ENCODE results near the gene COBLL1.
"Not testable (repeated sequence)": the region's sequence is repeated elsewhere in the genome, so short reads cannot be mapped to it uniquely, and the experiment has no call there.

Gene COBLL1

GRCh38 chr2:164841719-164842623 is at the start of gene COBLL1:
COBLL1 (minus strand) TSS chr2:164841823; CDS start chr2:164841196, 627 bp downstream.
- no peak for DNase-seq (ENCODE audit: low read depth)

GRCh38 chr2:164890544-164890943 is 48.9 kb upstream of the COBLL1 start:
- no peak for DNase-seq (ENCODE audit: low read depth)

- no peak for DNase-seq (ENCODE audit: low read depth)
Measured at GRCh38 chr2:164888592-164888991, 47.0 kb upstream of the COBLL1 start.

GRCh38 chr2:164887434-164888144 is 46.0 kb upstream of the COBLL1 start:
- DNase-seq (ENCODE audit: low read depth): no peak

- no peak for DNase-seq (ENCODE audit: low read depth)
Measured at GRCh38 chr2:164882276-164882675, 40.7 kb upstream of the COBLL1 start.

- DNase-seq (ENCODE audit: low read depth): no peak
Measured at GRCh38 chr2:164881524-164881923, 39.9 kb upstream of the COBLL1 start.

- no peak for DNase-seq (ENCODE audit: low read depth)
Measured at GRCh38 chr2:164879901-164880535, 38.4 kb upstream of the COBLL1 start.

GRCh38 chr2:164877927-164878326 is 36.3 kb upstream of the COBLL1 start:
- DNase-seq (ENCODE audit: low read depth): no peak

- no peak for DNase-seq (ENCODE audit: low read depth)
Measured at GRCh38 chr2:164877169-164877568, 35.5 kb upstream of the COBLL1 start.

- no peak for DNase-seq (ENCODE audit: low read depth)
Measured at GRCh38 chr2:164875334-164876205, 33.9 kb upstream of the COBLL1 start.

- no peak for DNase-seq (ENCODE audit: low read depth)
Measured at GRCh38 chr2:164873210-164873908, 31.7 kb upstream of the COBLL1 start.

GRCh38 chr2:164871404-164871803 is 29.8 kb upstream of the COBLL1 start:
- DNase-seq (ENCODE audit: low read depth): no peak

- no peak for DNase-seq (ENCODE audit: low read depth)
Measured at GRCh38 chr2:164869420-164869772, 27.8 kb upstream of the COBLL1 start.

GRCh38 chr2:164868563-164869419 is 27.2 kb upstream of the COBLL1 start:
- no peak for DNase-seq (ENCODE audit: low read depth)

GRCh38 chr2:164867779-164868397 is 26.3 kb upstream of the COBLL1 start:
- DNase-seq (ENCODE audit: low read depth): no peak

- not testable (repeated sequence) for DNase-seq (ENCODE audit: low read depth)
Measured at GRCh38 chr2:164866381-164866780, 24.8 kb upstream of the COBLL1 start.

GRCh38 chr2:164860694-164861042 is 19.0 kb upstream of the COBLL1 start:
- no peak for DNase-seq (ENCODE audit: low read depth)

GRCh38 chr2:164859906-164860693 is 18.5 kb upstream of the COBLL1 start:
- DNase-seq (ENCODE audit: low read depth): not testable (repeated sequence)

GRCh38 chr2:164859251-164859818 is 17.7 kb upstream of the COBLL1 start:
- no peak for DNase-seq (ENCODE audit: low read depth)

Measured in HS-27A (cell line).